Umbilical cord (tissue), 2 donors: ENCODE data around the gene CMTM8. TPM values are rescaled to one million over a fixed set of nuclear protein-coding genes. Genes with fewer than 3 reads are reported as not detected.
"Not testable (repeated sequence)": the region's sequence is repeated elsewhere in the genome, so short reads cannot be mapped to it uniquely, and the experiment has no call there.

Experiments
- DNase-seq: peaks from one replicate; pipeline ENCODE4 v3.0.0-alpha.2; 2015; ENCODE audit warnings: low spot score
- total RNA-seq: library from RNA; depleted of rRNA; stranded (reverse); fragments of >200 nt; gene quantifications from one replicate; pipeline ENCODE4 v1.2.3, GENCODE V29; 2014; ENCODE audit warnings: low replicate concordance; ENCODE audit not compliant: insufficient read depth

The CMTM8 gene, protein sequence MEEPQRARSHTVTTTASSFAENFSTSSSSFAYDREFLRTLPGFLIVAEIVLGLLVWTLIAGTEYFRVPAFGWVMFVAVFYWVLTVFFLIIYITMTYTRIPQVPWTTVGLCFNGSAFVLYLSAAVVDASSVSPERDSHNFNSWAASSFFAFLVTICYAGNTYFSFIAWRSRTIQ
- not detected for total RNA-seq

GRCh38 chr3:32238453-32239306 lies at the start of gene CMTM8:
TSS of gene CMTM8 (plus strand) at chr3:32238680. CDS start at chr3:32238973, 293 bp downstream.
- DNase-seq = peak; percentile 59

DNA sequence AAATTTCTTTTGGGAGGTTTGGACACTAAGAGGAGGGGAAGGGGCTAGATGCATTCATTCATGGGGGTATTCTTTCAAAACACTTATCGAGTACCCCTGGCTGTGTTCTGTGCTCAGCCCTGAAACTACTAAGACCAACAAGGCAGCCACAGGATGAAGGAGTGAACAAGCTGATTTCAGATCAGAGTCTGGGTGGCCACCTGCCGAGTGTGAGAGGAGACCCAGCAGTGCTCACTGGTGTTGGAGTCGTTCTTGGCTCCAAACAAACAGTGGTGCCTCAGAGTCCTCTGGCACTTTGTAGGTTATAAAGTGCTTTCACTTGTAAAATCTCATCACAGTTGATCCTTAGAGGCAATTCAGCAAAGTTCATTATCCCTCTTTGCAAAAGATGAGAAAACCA lies 48.8 kb upstream of the CMTM8 start:
- DNase-seq = no peak

- DNase-seq = not testable (repeated sequence)
Measured at GRCh38 chr3:32190556-32190955, 47.9 kb upstream of the CMTM8 start.

- DNase-seq = no peak
Measured at GRCh38 chr3:32193101-32193500, 45.4 kb upstream of the CMTM8 start.

GRCh38 chr3:32194653-32195052 lies 43.8 kb upstream of the CMTM8 start:
- no peak for DNase-seq

DNA sequence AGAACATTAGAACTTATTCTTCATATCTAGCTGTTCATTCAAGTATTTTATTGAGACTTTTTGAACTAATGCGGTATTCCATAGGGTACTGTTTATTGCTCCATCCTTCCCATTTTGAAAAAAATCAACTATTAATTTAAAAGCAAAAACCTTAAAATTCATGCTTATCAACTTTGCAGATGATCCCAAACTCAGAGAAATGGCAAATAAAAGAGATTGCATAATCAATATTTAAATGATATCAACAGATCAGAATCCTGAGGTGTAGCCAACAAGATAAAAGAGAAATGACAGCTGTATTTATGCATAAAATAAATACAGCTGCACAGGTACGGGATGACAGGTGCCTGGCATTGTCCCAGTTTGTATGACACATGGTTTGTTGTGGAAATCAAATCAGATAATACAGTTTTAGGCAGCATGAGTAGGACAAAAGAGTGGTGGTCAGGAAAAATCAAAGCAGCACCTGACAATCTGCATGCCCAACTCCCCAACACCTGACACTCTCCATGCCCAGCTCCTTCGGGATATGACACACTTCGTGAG lies 42.4 kb upstream of the CMTM8 start:
- no peak for DNase-seq

- no peak for DNase-seq
Measured at GRCh38 chr3:32197991-32198390, 40.5 kb upstream of the CMTM8 start.

DNA sequence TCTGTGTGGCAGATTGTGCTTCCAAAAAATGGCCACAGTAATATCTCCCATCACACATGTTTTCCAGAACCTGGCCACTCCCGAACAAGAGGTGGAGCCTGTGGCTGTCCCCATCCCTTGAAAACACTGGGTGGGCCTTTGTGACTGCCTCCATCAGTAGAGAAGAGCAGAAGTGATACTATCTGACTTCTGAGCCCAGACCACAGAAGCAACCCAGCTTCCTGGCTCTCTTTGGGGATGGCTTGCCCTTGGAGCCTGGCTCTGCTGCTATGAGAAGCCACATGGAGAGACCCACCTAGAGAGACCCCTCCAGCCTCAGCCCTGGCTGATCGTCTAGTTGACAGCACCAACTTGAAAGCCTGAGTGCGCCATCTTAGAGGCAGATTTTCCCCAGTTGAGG lies 39.8 kb upstream of the CMTM8 start:
- DNase-seq = no peak

DNA sequence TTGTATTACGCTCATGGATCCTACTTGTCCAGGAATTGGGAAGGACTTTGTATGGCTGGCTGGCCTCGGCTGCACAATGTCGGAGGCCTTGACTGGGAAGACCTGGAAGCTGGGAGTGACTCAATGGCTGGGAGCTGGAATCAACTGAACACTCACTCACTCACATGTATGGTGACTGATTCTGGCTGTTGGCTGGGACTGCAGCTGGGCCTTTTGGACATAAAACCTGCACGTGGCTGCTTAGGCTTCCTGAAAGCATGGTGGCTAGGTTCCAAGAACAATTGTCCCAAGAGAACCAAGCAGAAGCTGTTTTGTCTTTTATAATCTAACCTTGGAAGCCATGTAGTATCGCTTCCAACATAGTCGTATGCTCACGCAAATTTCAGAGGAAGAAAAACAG lies 38.0 kb upstream of the CMTM8 start:
- no peak for DNase-seq

DNA sequence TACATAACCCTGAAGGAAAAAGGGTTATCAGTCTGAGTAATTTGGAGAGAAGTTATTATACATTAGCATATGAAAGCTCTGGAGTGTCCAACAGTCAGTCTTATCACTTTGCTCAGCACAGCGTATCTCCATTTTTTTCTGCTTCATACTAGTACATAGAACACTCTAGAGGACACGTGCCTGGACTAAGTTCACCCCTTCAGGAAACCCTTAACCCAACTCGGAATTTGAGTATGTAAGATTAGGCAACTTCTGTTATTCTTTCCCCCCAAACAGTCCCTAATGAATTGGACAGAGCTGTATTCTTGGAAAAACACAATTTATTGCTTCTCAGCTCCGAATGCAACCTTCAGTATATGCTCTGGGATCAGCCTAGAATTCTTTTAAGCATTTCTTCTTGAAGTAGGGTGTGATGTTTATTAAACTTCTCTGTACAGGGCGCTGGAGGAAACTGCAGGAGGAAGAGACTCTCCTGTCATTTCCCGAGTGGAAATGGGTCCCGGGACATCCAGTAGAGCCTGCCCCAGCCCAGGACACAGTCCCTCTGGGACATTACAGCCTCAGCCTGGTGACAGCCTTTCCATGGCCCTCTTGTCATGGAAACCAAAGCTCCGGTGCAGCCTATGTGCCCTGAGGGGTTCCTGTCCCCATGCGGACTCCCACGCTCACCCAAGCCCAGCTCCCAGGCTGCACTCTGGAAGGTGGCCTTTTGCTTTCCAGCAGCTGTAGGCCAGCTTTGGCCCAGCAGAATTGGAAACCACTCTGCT lies 37.3 kb upstream of the CMTM8 start:
- DNase-seq = no peak

DNA sequence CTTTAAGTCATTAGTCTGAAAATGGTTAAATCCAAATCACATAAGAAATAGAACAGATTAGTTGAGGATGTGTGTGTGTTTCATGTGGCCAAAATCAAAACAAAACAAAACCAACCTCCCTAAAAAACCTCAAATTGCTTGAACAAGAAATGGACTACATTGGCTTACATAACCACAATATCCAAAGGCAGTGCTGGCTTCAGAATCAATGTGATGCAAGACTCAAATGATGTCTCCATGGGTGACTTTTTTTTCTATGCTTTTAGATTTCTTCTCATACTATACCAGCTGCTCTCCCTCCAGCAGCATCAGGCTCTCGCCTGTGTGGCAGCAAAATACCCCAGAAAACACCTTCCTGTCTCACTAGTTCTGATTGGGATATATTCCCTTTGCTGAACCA lies 36.0 kb upstream of the CMTM8 start:
- no peak for DNase-seq

DNA sequence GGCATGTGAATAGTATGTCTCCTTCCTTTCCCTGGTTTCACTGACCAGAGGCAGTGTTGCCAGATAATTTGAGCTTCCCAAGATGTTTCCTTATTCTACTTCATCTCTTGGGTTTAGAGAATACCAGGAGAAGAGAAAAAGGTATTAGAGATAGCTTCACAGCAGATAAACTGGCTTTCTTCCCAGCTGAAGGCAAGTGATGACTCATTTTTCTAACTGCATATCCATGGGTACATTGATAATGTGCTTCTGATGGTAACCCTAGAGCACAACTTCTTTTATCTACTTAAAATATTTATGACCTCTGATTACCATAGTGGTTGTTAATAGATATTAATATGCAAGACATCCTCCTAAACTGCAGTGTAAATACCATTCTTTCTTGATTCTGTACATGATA lies 34.6 kb upstream of the CMTM8 start:
- DNase-seq = peak; percentile 92

- DNase-seq = no peak
Measured at GRCh38 chr3:32208447-32208846, 30.0 kb upstream of the CMTM8 start.

- no peak for DNase-seq
Measured at GRCh38 chr3:32215185-32215584, 23.3 kb upstream of the CMTM8 start.

DNA sequence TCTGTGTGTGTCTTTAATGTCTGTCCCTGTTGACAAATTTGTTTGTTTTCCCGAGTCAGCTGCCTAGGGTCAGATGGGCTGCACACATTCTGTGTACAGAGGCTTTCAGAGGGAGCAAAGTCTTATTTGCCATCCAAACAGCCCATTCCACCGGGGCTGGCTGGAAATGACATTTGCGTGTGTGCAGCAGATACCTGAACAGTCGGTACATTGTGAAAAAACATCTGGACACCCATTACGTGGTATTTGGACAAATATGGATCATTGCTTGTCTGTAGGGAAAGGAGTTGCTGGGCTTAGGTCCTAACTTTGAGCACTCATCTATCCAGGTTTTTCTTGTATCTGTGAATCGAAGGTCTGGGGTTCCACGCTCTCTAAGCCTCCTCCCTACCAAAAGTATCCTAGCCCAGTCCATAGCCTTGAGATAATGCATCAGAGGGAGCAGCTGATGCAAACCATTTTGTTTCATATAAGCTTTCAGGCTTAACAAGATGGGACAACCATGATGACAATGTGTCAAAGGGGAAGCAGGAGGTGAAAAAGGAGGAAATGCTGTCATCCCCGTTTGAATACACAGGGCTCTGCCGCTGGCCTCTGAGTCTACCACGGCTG lies 22.2 kb upstream of the CMTM8 start:
- no peak for DNase-seq

DNA sequence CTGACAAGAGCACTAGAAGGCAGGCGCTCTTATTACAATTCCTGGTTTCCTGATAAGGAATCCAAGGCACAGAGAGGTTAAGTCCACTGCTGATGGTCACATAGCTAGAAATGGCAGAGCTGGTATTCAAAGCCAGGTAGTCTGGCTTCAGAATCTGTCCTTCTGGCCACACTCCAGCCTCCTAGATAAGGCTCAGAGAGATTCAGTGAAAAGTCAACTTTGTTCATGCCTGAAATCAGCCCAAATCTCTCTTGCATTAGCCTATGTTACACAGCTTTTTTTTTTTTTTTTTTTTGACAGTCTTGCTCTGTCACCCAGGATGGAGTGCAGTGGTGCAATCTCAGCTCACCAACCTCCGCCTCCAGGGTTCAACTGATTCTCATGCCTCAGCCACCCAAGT lies 21.1 kb upstream of the CMTM8 start:
- peak; percentile 21 for DNase-seq

DNA sequence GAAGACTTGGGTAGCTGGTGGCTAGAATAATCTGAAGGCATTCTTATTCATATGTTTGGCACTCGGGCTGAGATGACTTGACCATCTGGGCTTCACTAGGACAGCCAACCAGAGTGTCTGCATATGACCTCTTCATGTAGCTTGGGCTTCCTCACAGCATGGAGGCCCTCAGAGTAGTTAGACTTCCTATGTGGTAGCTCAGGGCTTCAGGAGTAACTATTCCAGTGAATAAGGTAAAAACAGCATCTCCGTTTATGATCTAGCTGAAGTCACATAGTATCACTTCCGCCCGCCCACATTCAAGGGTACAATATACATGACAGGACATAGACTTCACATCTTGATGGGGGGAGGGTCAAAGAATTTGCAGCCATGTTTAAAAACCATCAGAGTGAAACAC lies 18.9 kb upstream of the CMTM8 start:
- DNase-seq = no peak

GRCh38 chr3:32220006-32220405 lies 18.5 kb upstream of the CMTM8 start:
- no peak for DNase-seq

DNA sequence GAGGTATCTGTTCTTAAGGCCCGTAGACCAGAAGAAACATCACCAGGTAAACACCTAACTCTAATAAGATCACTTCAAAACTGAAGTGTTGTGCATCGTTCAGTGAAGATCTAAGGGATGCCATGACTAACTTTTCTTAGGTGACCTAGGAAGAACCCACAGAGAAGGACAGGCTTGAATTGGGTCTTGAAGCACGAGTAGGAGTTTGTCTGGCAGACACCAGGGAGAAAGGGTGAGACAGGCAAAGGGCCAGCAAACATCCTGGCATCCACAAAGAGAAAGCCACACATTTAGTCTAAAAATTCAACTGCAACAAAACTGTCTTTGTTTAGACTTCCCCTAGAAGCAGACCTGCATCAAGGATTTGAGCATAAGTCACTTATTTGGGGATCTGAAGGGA lies 15.5 kb upstream of the CMTM8 start:
- no peak for DNase-seq

GRCh38 chr3:32224016-32224516 lies 14.4 kb upstream of the CMTM8 start:
- no peak for DNase-seq

DNA sequence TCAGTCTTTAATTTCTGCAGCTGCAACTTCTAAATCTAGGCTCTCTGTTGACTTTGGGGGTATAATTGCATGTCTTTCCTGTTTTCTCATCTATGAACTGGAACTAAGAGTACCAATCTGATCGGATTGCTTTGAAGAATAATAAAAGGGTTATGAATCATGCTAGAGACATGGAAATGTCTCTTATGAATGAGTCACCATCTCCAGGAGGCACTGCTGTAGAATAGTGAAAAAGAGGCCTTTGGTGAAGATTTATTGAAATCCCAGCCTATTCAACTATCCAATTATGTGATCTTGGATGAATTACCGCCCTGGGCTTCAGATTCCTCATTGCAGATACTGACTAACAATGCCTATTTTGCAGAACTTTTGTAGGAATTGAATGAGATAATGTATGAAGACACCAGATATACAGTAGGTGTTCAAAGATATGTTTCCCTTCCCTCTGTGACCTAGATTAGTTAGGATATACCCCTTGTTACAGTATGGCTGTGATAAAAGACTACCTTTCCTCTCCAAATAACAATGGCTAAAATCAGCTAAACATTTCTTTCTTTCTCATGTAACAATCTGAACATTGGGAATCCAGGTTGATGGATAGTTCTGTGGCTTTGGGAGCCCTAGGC lies 11.5 kb upstream of the CMTM8 start:
- DNase-seq = peak; percentile 30
